PC-9 (cell line): ENCODE measurements around the gene CNTFR. TPM values are rescaled to one million over a fixed set of nuclear protein-coding genes. Genes with fewer than 3 reads are reported as not detected.

Experiments used
- BruUV-seq: library from RNA; stranded (reverse); fragments of 400-500 nt; replicated peaks from 2 replicates; lab custom pipeline; 2021; lab: Mats Ljungman, UMichigan
- CTCF ChIA-PET: fragments of 300-600 bp; sonication (Branson Sonifier 250); formaldehyde crosslinking; loops from one replicate; lab custom pipeline; 2022; ENCODE audit warnings: antibody characterized with exemption; lab: Charles Lee
- POLR2A ChIA-PET: fragments of 300-600 bp; sonication (Branson Sonifier 250); formaldehyde crosslinking; loops from one replicate; lab custom pipeline; 2022; ENCODE audit warnings: antibody characterized with exemption; ENCODE audit not compliant: unreplicated experiment; lab: Charles Lee
- DNase-seq, 2 experiments: peaks; one replicate each; pipeline versions ENCODE4 v3.0.0 to v3.0.0-alpha.2; 2015 to 2022; ENCODE audit warnings: mixed read lengths in 1 of 2
- H2AFZ ChIP-seq: fragments of 200-600 bp; sonication (generic); 2 replicates; pipeline ENCODE4 v1.8.1; 2017; ENCODE audit warnings: antibody characterized with exemption
- H3F3A ChIP-seq: fragments of 200-600 bp; sonication (generic); 2 replicates; pipeline ENCODE4 v1.8.1; 2017; ENCODE audit warnings: antibody characterized with exemption, mild to moderate bottlenecking, low read depth; ENCODE audit not compliant: insufficient read depth
- H3K27ac ChIP-seq: fragments of 200-600 bp; sonication (generic); 2 replicates; pipeline ENCODE4 v1.6.1; 2016; ENCODE audit warnings: mixed run types
- H3K27me3 ChIP-seq: fragments of 200-600 bp; sonication (generic); 2 replicates; pipeline ENCODE4 v1.6.1; 2016; ENCODE audit warnings: low read depth, mixed run types; ENCODE audit not compliant: insufficient read depth
- H3K36me3 ChIP-seq: fragments of 200-600 bp; sonication (generic); 2 replicates; pipeline ENCODE4 v1.6.1; 2016; ENCODE audit warnings: low read depth, mixed run types
- H3K4me1 ChIP-seq: fragments of 200-600 bp; sonication (generic); replicated peaks from 2 replicates; pipeline ENCODE4 v1.6.1; 2016; ENCODE audit warnings: mixed run types; ENCODE audit not compliant: insufficient read depth
- H3K4me2 ChIP-seq: fragments of 200-600 bp; sonication (generic); 2 replicates; pipeline ENCODE4 v1.6.1; 2017; ENCODE audit warnings: mixed run types
- H3K4me3 ChIP-seq: fragments of 200-600 bp; sonication (generic); 2 replicates; pipeline ENCODE4 v1.6.1; 2016; ENCODE audit warnings: mixed run types
- H3K79me2 ChIP-seq: fragments of 200-600 bp; sonication (generic); 2 replicates; pipeline ENCODE4 v1.6.1; 2017; ENCODE audit warnings: low read depth, mixed run types
- H3K9me2 ChIP-seq: fragments of 200-600 bp; sonication (generic); 2 replicates; pipeline ENCODE4 v1.8.1; 2017; ENCODE audit warnings: mild to moderate bottlenecking; ENCODE audit not compliant: insufficient read depth
- H3K9me3 ChIP-seq: fragments of 200-600 bp; sonication (generic); 2 replicates; pipeline ENCODE4 v1.8.1; 2016; ENCODE audit warnings: low read depth; ENCODE audit not compliant: insufficient read depth
- H4K20me1 ChIP-seq: fragments of 200-600 bp; sonication (generic); 2 replicates; pipeline ENCODE4 v1.8.1; 2017; ENCODE audit not compliant: insufficient read depth
- CTCF ChIP-seq: fragments of 200-600 bp; sonication (generic); conservative IDR thresholded peaks from 2 replicates; pipeline ENCODE4 v1.6.1; 2017; ENCODE audit warnings: mixed run types, antibody characterized with exemption, mild to moderate bottlenecking, moderate library complexity
- EZH2 ChIP-seq: fragments of 200-600 bp; sonication (generic); IDR thresholded peaks from 2 replicates; pipeline ENCODE4 v1.8.0; 2017; ENCODE audit warnings: antibody characterized with exemption, low read depth
- intact Hi-C: fragments of 100-400 bp; cut with micrococcal nuclease; formaldehyde crosslinking; loops from one replicate; pipeline ENCODE4 v1.10.0; 2022; ENCODE audit not compliant: unreplicated experiment
- total RNA-seq: library from RNA; stranded (reverse); gene quantifications from 2 replicates; pipeline ENCODE4 v1.2.3, GENCODE V29; 2021

Gene CNTFR
- total RNA-seq, 1 experiment from 2014 or later = not detected

GRCh38 chr9:34520505-34521385, 68.8 kb downstream of the CNTFR start:
- CTCF ChIA-PET = no interaction called here
- BruUV-seq = no TSS peak

GRCh38 chr9:34520096-34520495, 69.4 kb downstream of the CNTFR start:
- no peak overlapping the region for H2AFZ ChIP-seq
- H3K27ac ChIP-seq = no peak overlapping the region
- H3K9me3 ChIP-seq = no peaks in the 10 kb centered on the region
- H3K9me2 ChIP-seq = no peaks in the 10 kb centered on the region
- no peaks in the 10 kb centered on the region for H3K4me1 ChIP-seq
- H3K36me3 ChIP-seq = no peaks in the 10 kb centered on the region
- ChIA-PET POLR2A (no interaction called here), CTCF (no interaction called here)
- no peaks in the 10 kb centered on the region for H3F3A ChIP-seq
- no peaks in the 10 kb centered on the region for H4K20me1 ChIP-seq
- H3K79me2 ChIP-seq = no peaks in the 10 kb centered on the region
- DNase-seq = no peak
- no TSS peak for BruUV-seq
- H3K4me2 ChIP-seq = no peak overlapping the region
- H3K27me3 ChIP-seq = peaks cover 15% of the 10 kb centered on the region; the same call in 1 of the 2 replicates
- TF ChIP-seq CTCF = no peak
- H3K4me3 ChIP-seq = no peak overlapping the region
- intact Hi-C loops = no loop called here

More at GRCh38 chr9:34520505-34521385, 68.8 kb downstream of the CNTFR start:
- no peaks in the 10 kb centered on the region for H3F3A ChIP-seq
- no peaks in the 10 kb centered on the region for H3K9me2 ChIP-seq
- H3K4me2 ChIP-seq = no peak overlapping the region
- no peaks in the 10 kb centered on the region for H3K36me3 ChIP-seq
- H4K20me1 ChIP-seq = no peaks in the 10 kb centered on the region
- no peak overlapping the region for H2AFZ ChIP-seq
- no peak for DNase-seq
- H3K27ac ChIP-seq = no peak overlapping the region
- intact Hi-C loops = no loop called here
- H3K79me2 ChIP-seq = no peaks in the 10 kb centered on the region
- H3K27me3 ChIP-seq = peaks cover 17% of the 10 kb centered on the region; the same call in 1 of the 2 replicates
- TF ChIP-seq CTCF = no peak
- no peak for TF ChIP-seq EZH2
- POLR2A ChIA-PET = no interaction called here
- H3K4me3 ChIP-seq = no peak overlapping the region
- H3K9me3 ChIP-seq = no peaks in the 10 kb centered on the region
- H3K4me1 ChIP-seq = no peaks in the 10 kb centered on the region

GRCh38 chr9:34519321-34520020, 70.1 kb downstream of the CNTFR start:
- H2AFZ ChIP-seq = no peak overlapping the region
- no peak for DNase-seq
- ChIA-PET POLR2A (no interaction called here), CTCF (no interaction called here)
- no peaks in the 10 kb centered on the region for H3K9me3 ChIP-seq
- H3K27me3 ChIP-seq = peaks cover 12% of the 10 kb centered on the region; the same call in 1 of the 2 replicates
- no peaks in the 10 kb centered on the region for H3K36me3 ChIP-seq
- H4K20me1 ChIP-seq = no peaks in the 10 kb centered on the region
- no peak overlapping the region for H3K4me2 ChIP-seq
- no peaks in the 10 kb centered on the region for H3F3A ChIP-seq
- BruUV-seq = no TSS peak
- H3K79me2 ChIP-seq = no peaks in the 10 kb centered on the region
- H3K4me3 ChIP-seq = no peak overlapping the region
- TF ChIP-seq CTCF = no peak; the same call in 1 of the 2 replicates
- no peak for TF ChIP-seq EZH2
- no peaks in the 10 kb centered on the region for H3K4me1 ChIP-seq
- no peaks in the 10 kb centered on the region for H3K9me2 ChIP-seq
- intact Hi-C loops = no loop called here
- H3K27ac ChIP-seq = no peak overlapping the region
